Peyer's patch (tissue), 4 donors: ENCODE results near the gene ADAMTS18. TPM values are rescaled to one million over a fixed set of nuclear protein-coding genes. Genes with fewer than 3 reads are reported as not detected.

Experiments used
- DNase-seq, 3 donors: peaks; one replicate each; pipeline ENCODE4 v3.0.0-alpha.2; 2017 to 2019
- H3K27ac ChIP-seq, 4 donors: fragments of 200-600 bp; sonication (generic); one replicate each; pipeline ENCODE4 v1.5.1; 2016 to 2019
- H3K27me3 ChIP-seq, 2 donors: fragments of 200-600 bp; sonication (generic); one replicate each; pipeline ENCODE4 v1.5.1; 2019
- H3K36me3 ChIP-seq, 3 donors: fragments of 200-600 bp; sonication (generic); one replicate each; pipeline ENCODE4 v1.5.1; 2016 to 2019
- H3K4me1 ChIP-seq, 4 donors: fragments of 200-600 bp; sonication (generic); one replicate each; pipeline ENCODE4 v1.5.1; 2016 to 2019
- H3K4me3 ChIP-seq, 4 donors: fragments of 200-600 bp; sonication (generic); 1 replicate in 3 of 4; 2 replicates in 1 of 4; pipeline ENCODE4 v1.5.1; 2016 to 2019; ENCODE audit warnings: mild to moderate bottlenecking in 1 of 4
- H3K9me3 ChIP-seq, 4 donors: fragments of 200-600 bp; sonication (generic); one replicate each; pipeline ENCODE4 v1.5.1; 2016 to 2019; ENCODE audit warnings: mild to moderate bottlenecking in 1 of 4
- CTCF ChIP-seq, 6 experiments: fragments of 450-650 bp in 4 of 6; fragments of 200-600 bp in 2 of 6; sonication (generic) in 1 of 6; IDR thresholded peaks; one replicate each; pipeline ENCODE4 v1.5.1; 2017 to 2019; ENCODE audit warnings: antibody characterized with exemption in 6 of 6, mild to moderate bottlenecking in 3 of 6, moderate library complexity in 1 of 6
- POLR2A ChIP-seq, 2 donors: fragments of 450-650 bp; IDR thresholded peaks; one replicate each; pipeline ENCODE4 v1.5.1; 2017; ENCODE audit warnings: antibody characterized with exemption in 2 of 2, mild to moderate bottlenecking in 2 of 2, moderate library complexity in 2 of 2
- total RNA-seq, 4 donors: library from RNA; depleted of rRNA; stranded (reverse); fragments of >200 nt; gene quantifications; one replicate each; pipeline ENCODE4 v1.1.0, GENCODE V29; 2016

The ADAMTS18 gene
- total RNA-seq, 4 donors from 2014 or later = 0.27 to 2.5 TPM; not detected in 2

DNA sequence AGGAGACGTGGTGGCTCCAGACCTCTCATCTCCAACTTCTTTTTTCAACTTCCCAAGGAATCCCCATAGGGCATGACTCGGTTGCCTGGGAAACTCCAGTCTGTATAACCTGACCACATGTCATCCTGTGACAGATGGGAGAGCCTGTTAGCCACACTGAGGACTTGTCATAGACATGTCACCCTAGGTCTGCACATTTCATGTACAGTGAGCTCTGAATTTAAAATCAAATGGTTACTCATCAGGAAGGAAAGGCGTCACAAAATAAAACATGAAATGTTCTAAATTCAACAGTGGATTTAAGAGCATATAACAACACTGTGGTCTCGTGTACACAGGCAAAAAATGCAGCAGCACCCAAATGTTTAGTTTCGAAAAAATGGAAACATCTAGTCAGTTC is 22.2 kb upstream of the ADAMTS18 start:
- H3K36me3 ChIP-seq = no peaks in the 10 kb centered on the region
- no peak for DNase-seq
- TF ChIP-seq CTCF (IDR thresholded peaks at IDR 0.05) = no peak
- no peak for TF ChIP-seq POLR2A (IDR thresholded peaks at IDR 0.05)
- no peaks in the 10 kb centered on the region for H3K9me3 ChIP-seq
- H3K27ac ChIP-seq = no peak overlapping the region
- no peak overlapping the region for H3K4me3 ChIP-seq
- no peaks in the 10 kb centered on the region for H3K27me3 ChIP-seq
- no peaks in the 10 kb centered on the region for H3K4me1 ChIP-seq

DNA sequence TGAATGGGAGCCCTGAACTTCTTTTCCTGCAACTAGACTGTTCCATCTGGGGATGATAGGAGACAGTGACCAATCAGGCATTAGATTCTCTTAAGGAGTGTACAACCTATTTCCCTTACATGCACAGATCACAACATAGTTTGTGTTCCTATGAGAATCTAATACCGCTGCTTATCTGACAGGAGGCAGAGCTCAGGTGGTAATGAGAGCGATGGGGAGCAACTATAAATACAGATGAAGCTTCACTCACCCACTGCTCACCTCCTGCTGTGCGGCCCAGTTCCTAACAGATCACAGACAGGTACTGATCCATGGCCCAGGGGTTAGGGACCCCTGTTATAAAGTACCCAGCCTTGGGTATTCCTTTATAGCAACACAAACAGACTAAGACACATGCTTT is 17.4 kb upstream of the ADAMTS18 start:
- Histone ChIP-seq H3K4me3 (no peak overlapping the region), H3K9me3 (no peaks in the 10 kb centered on the region), H3K27ac (no peak overlapping the region), H3K36me3 (no peaks in the 10 kb centered on the region), H3K27me3 (no peaks in the 10 kb centered on the region), H3K4me1 (no peaks in the 10 kb centered on the region)
- TF ChIP-seq POLR2A (IDR thresholded peaks at IDR 0.05) = no peak
- TF ChIP-seq CTCF (IDR thresholded peaks at IDR 0.05) = no peak
- DNase-seq = no peak

DNA sequence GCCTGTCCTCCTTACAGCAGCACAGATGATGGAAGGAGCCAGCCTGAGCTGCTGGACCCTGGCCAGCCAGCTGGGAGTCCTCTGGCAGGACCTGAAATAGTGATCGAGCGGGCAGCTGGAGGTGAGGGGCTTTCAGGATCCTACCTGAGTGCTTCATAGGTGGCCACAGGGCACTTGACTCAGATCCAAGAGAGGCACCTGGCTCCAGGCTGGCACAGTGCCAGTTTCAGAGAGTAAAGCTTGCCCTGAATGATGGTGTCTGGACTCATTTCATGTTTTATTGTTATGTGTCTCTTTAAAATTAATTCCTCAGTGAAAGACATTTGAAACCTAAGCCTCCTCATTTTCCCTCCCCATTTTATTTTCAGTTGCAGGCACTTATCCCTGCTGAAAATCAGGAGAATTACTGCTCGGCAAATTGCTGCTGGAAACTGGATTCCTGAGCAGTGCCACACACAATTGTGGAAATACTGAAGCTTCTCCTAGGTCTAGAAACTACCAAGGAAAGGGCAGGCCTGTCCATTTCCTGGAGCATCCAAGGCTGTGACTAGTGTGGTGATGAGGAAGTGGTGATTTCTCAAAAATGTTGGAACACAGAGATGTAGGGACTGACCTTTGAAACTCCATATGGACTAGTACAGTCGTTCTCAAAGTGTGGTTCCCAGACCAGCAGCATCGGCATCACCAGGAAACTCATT is 16.1 kb upstream of the ADAMTS18 start:
- Histone ChIP-seq H3K9me3 (no peaks in the 10 kb centered on the region), H3K27me3 (no peaks in the 10 kb centered on the region), H3K4me3 (no peak overlapping the region), H3K27ac (no peak overlapping the region), H3K4me1 (no peaks in the 10 kb centered on the region), H3K36me3 (no peaks in the 10 kb centered on the region)
- DNase-seq = no peak
- TF ChIP-seq CTCF (IDR thresholded peaks at IDR 0.05) = no peak
- no peak for TF ChIP-seq POLR2A (IDR thresholded peaks at IDR 0.05)

GRCh38 chr16:77449208-77449607 is 14.4 kb upstream of the ADAMTS18 start:
- Histone ChIP-seq H3K36me3 (no peaks in the 10 kb centered on the region), H3K4me3 (no peak overlapping the region), H3K27ac (no peak overlapping the region), H3K27me3 (no peaks in the 10 kb centered on the region), H3K4me1 (no peaks in the 10 kb centered on the region), H3K9me3 (no peaks in the 10 kb centered on the region)
- TF ChIP-seq CTCF (IDR thresholded peaks at IDR 0.05) (no peak), POLR2A (IDR thresholded peaks at IDR 0.05) (no peak)
- no peak for DNase-seq

GRCh38 chr16:77445324-77445723 is 10.5 kb upstream of the ADAMTS18 start:
- DNase-seq = no peak
- Histone ChIP-seq H3K27ac (no peak overlapping the region), H3K4me3 (no peak overlapping the region), H3K36me3 (no peaks in the 10 kb centered on the region), H3K4me1 (no peaks in the 10 kb centered on the region), H3K27me3 (no peaks in the 10 kb centered on the region), H3K9me3 (no peaks in the 10 kb centered on the region)
- TF ChIP-seq POLR2A (IDR thresholded peaks at IDR 0.05) = no peak
- TF ChIP-seq CTCF (IDR thresholded peaks at IDR 0.05) = no peak

GRCh38 chr16:77444147-77444460 is 9.3 kb upstream of the ADAMTS18 start:
- no peaks in the 10 kb centered on the region for H3K36me3 ChIP-seq
- no peak overlapping the region for H3K4me3 ChIP-seq
- TF ChIP-seq CTCF (IDR thresholded peaks at IDR 0.05) = no peak
- TF ChIP-seq POLR2A (IDR thresholded peaks at IDR 0.05) = no peak
- DNase-seq = no peak
- H3K4me1 ChIP-seq = no peaks in the 10 kb centered on the region
- no peaks in the 10 kb centered on the region for H3K27me3 ChIP-seq
- no peaks in the 10 kb centered on the region for H3K9me3 ChIP-seq
- H3K27ac ChIP-seq = no peak overlapping the region
